DOHH2 (cell line): Measurements from ENCODE around the gene PCTP.

Experiments
- EZH2phosphoT487 ChIP-seq: fragments of 200-600 bp; sonication (generic); IDR thresholded peaks from 2 replicates; pipeline ENCODE4 v1.6.1; 2017; ENCODE audit warnings: borderline replicate concordance, mild to moderate bottlenecking, antibody characterized with exemption, low read length, moderate library complexity, mixed read lengths
- TF ChIP-seq, protein P1 (sequence below): fragments of 200-600 bp; sonication (generic); IDR thresholded peaks from one replicate; pipeline ENCODE4 v1.5.1; 2014; ENCODE audit warnings: antibody characterized with exemption, mild to moderate bottlenecking, low read depth, low read length; ENCODE audit not compliant: poor library complexity, severe bottlenecking

GRCh38 chr17:55773671-55774070, 22.8 kb downstream of the PCTP start:
- TF ChIP-seq, protein P1, sequence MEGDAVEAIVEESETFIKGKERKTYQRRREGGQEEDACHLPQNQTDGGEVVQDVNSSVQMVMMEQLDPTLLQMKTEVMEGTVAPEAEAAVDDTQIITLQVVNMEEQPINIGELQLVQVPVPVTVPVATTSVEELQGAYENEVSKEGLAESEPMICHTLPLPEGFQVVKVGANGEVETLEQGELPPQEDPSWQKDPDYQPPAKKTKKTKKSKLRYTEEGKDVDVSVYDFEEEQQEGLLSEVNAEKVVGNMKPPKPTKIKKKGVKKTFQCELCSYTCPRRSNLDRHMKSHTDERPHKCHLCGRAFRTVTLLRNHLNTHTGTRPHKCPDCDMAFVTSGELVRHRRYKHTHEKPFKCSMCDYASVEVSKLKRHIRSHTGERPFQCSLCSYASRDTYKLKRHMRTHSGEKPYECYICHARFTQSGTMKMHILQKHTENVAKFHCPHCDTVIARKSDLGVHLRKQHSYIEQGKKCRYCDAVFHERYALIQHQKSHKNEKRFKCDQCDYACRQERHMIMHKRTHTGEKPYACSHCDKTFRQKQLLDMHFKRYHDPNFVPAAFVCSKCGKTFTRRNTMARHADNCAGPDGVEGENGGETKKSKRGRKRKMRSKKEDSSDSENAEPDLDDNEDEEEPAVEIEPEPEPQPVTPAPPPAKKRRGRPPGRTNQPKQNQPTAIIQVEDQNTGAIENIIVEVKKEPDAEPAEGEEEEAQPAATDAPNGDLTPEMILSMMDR = no peak
- no peak for TF ChIP-seq EZH2phosphoT487
